ENCODE data around the gene ZNF319. TPM values are rescaled to one million over a fixed set of nuclear protein-coding genes. Genes with fewer than 3 reads are reported as not detected.

ZNF319 gene
- total and polyA plus RNA-seq, 2 of the 13 experiments (the other 11 are each of a cell fraction or from before 2014, with no cell fraction given): 2.4 to 3.6 TPM

DNA sequence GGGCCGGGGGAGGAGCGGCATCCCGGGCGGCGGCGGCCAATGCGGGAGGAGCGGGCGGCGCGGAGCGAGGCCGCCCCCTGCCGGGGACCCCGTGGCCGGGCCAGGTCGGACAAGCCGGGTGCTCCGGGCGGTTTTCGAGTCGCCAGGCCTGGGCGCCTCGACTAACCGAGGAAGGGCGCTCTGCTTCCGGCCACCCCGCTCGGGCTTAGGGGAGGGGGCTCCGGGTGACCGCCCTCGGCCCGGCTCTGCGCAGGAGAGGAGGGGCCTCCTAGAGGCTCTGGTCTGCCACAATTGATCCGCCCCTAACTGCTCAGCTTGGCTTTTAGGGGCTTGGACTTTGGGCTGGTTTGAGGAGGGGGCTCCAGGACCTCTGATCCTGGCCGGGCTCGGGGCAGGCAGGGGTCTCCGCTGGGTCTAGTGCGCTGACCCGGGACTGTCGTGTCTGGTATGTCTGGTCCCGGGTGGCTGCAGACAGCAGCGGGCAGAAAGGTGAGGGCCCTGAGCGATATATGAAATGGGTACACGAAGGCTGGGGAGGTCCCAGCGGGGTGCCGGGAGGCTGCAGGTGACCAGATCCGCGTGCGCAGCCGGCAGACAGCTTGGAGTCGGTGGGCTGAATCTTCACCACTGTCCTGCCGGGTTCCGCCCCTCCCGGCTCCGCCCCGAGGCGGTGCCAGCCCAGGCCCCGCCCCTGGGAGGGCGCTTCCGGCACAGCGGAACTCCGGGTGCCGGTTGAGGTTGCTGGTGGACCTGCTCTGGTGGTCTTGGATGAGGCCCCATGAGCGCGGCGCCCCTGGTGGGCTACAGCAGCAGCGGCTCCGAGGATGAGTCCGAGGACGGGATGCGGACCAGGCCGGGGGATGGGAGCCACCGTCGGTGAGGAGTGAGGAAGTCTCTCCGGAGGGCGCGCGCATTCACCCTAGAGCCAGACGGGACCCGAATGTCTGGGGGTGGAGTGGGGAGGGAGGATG is 519 bp upstream of the ZNF319 start, which contains the start of gene USB1 (continued):
- TF ChIP-seq ZNF703 (CRISPR knock-in tag; IDR thresholded peaks at IDR 0.05; ENCODE audit: borderline replicate concordance): peak; percentile 84; the same call in 1 of the 2 replicates
- no peak; the same call in 1 of the 2 replicates for TF ChIP-seq NFKBIZ (CRISPR knock-in tag; IDR thresholded peaks at IDR 0.05)
- peak; percentile 41; the same call in 1 of the 2 replicates for TF ChIP-seq RNF2 (conservative IDR thresholded peaks at IDR 0.05; ENCODE audit: low read depth)
- no peak for TF ChIP-seq ZNF841 (CRISPR knock-in tag; IDR thresholded peaks at IDR 0.05; ENCODE audit: borderline replicate concordance)
- TF ChIP-seq XBP1 (CRISPR knock-in tag; IDR thresholded peaks at IDR 0.05): no peak
- peak; percentile 80; the same call in 1 of the 2 replicates for TF ChIP-seq ZNF670 (CRISPR knock-in tag; IDR thresholded peaks at IDR 0.05; ENCODE audit: borderline replicate concordance)
- TF ChIP-seq, protein P1, sequence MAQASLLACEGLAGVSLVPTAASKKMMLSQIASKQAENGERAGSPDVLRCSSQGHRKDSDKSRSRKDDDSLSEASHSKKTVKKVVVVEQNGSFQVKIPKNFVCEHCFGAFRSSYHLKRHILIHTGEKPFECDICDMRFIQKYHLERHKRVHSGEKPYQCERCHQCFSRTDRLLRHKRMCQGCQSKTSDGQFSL (CRISPR knock-in tag; IDR thresholded peaks at IDR 0.05): no peak
- TF ChIP-seq ZSCAN31 (CRISPR knock-in tag; IDR thresholded peaks at IDR 0.05; ENCODE audit: low read depth): no peak; the same call in none of the 2 replicates
- TF ChIP-seq ZNF709 (CRISPR knock-in tag; IDR thresholded peaks at IDR 0.05): peak; percentile 15; the same call in 1 of the 2 replicates
- TF ChIP-seq, protein P2, sequence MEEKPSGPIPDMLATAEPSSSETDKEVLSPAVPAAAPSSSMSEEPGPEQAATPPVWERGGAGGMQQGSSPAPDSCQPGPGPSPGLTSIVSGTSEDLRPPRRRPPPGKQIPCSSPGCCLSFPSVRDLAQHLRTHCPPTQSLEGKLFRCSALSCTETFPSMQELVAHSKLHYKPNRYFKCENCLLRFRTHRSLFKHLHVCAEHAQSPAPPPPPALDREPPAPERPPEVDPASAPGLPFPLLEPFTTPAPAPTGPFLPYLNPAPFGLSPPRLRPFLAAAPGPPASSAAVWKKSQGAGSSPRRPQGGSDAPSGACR (CRISPR knock-in tag; IDR thresholded peaks at IDR 0.05): no peak; the same call in 1 of the 2 replicates
- peak; percentile 70; the same call in 1 of the 2 replicates for TF ChIP-seq ZNF598 (CRISPR knock-in tag; IDR thresholded peaks at IDR 0.05; ENCODE audit: borderline replicate concordance)
- TF ChIP-seq GATAD1 (CRISPR knock-in tag; IDR thresholded peaks at IDR 0.05): peak; percentile 78; the same call in 1 of the 2 replicates
- no peak for TF ChIP-seq FLYWCH1 (CRISPR knock-in tag; IDR thresholded peaks at IDR 0.05)
- peak; percentile 78; the same call in 1 of the 2 replicates for TF ChIP-seq THYN1 (CRISPR knock-in tag; IDR thresholded peaks at IDR 0.05; ENCODE audit: borderline replicate concordance, low read depth)
- no peak for TF ChIP-seq JUNB (CRISPR knock-in tag; IDR thresholded peaks at IDR 0.05; ENCODE audit: borderline replicate concordance)
- TF ChIP-seq PRPF4 (IDR thresholded peaks at IDR 0.05; ENCODE audit: low read depth, low read length, poor library complexity, severe bottlenecking): no peak
- TF ChIP-seq LRRFIP1 (CRISPR knock-in tag; conservative IDR thresholded peaks at IDR 0.05): no peak
- peak; percentile 70 for TF ChIP-seq TARDBP (CRISPR knock-in tag; IDR thresholded peaks at IDR 0.05)
- no peak for TF ChIP-seq ZNF333 (CRISPR knock-in tag; IDR thresholded peaks at IDR 0.05; ENCODE audit: borderline replicate concordance)
- TF ChIP-seq NFAT5 (CRISPR knock-in tag; IDR thresholded peaks at IDR 0.05): no peak
